IPS-NIHi7 (cell line): ENCODE measurements around the gene VAMP5.
A peak's percentile ranks its signal among the peaks of the same experiment; 100 is the strongest.
"Not testable (repeated sequence)": the region's sequence is repeated elsewhere in the genome, so short reads cannot be mapped to it uniquely, and the experiment has no call there.

Experiments
- DNase-seq: peaks from one replicate; pipeline ENCODE4 v3.0.0; 2012; ENCODE audit warnings: mixed read lengths; ENCODE audit errors: extremely low spot score

VAMP5 gene

GRCh38 chr2:85601771-85602475 is 17.7 kb downstream of the VAMP5 start:
- DNase-seq: peak; percentile 66

- peak; percentile 88 for DNase-seq
Measured at GRCh38 chr2:85602476-85603234, 18.4 kb downstream of the VAMP5 start, which contains the start of gene TMEM150A. Gene TMEM150A (minus strand): TSS chr2:85602698. CDS start chr2:85601948, 750 bp downstream.

GRCh38 chr2:85604133-85604444 is 19.9 kb downstream of the VAMP5 start:
- not testable (repeated sequence) for DNase-seq

- DNase-seq: no peak
Measured at GRCh38 chr2:85604568-85605339, 20.5 kb downstream of the VAMP5 start.

- DNase-seq: no peak
Measured at GRCh38 chr2:85605406-85606115, 21.3 kb downstream of the VAMP5 start.

GRCh38 chr2:85606116-85606455 is 21.9 kb downstream of the VAMP5 start:
- no peak for DNase-seq

- no peak for DNase-seq
Measured at GRCh38 chr2:85607268-85608215, 23.3 kb downstream of the VAMP5 start.

- no peak for DNase-seq
Measured at GRCh38 chr2:85611217-85611704, 27.0 kb downstream of the VAMP5 start.

- DNase-seq: peak; percentile 95
Measured at GRCh38 chr2:85611705-85612587, 27.7 kb downstream of the VAMP5 start, which contains the start of gene C2orf68. Gene C2orf68 (minus strand): TSS chr2:85612066. CDS start chr2:85611984, 82 bp downstream.

- DNase-seq: no peak
Measured at GRCh38 chr2:85613717-85614515, 29.7 kb downstream of the VAMP5 start.

GRCh38 chr2:85614757-85615156 is 30.5 kb downstream of the VAMP5 start:
- not testable (repeated sequence) for DNase-seq

- no peak for DNase-seq
Measured at GRCh38 chr2:85615413-85615728, 31.1 kb downstream of the VAMP5 start.

- DNase-seq: not testable (repeated sequence)
Measured at GRCh38 chr2:85617723-85618122, 33.5 kb downstream of the VAMP5 start.

- no peak for DNase-seq
Measured at GRCh38 chr2:85619617-85620016, 35.4 kb downstream of the VAMP5 start.

- no peak for DNase-seq
Measured at GRCh38 chr2:85621338-85621737, 37.1 kb downstream of the VAMP5 start.

GRCh38 chr2:85623991-85624390 is 39.8 kb downstream of the VAMP5 start:
- no peak for DNase-seq

- no peak for DNase-seq
Measured at GRCh38 chr2:85628658-85629057, 44.4 kb downstream of the VAMP5 start.

GRCh38 chr2:85631316-85631715 is 47.1 kb downstream of the VAMP5 start:
- DNase-seq: no peak

GRCh38 chr2:85635011-85635410 is 50.8 kb downstream of the VAMP5 start:
- DNase-seq: no peak
